Measurements from ENCODE around the gene TRHDE. TPM values are rescaled to one million over a fixed set of nuclear protein-coding genes. Genes with fewer than 3 reads are reported as not detected.

The TRHDE gene
- total RNA-seq, 2 experiments from 2014 or later: not detected

DNA sequence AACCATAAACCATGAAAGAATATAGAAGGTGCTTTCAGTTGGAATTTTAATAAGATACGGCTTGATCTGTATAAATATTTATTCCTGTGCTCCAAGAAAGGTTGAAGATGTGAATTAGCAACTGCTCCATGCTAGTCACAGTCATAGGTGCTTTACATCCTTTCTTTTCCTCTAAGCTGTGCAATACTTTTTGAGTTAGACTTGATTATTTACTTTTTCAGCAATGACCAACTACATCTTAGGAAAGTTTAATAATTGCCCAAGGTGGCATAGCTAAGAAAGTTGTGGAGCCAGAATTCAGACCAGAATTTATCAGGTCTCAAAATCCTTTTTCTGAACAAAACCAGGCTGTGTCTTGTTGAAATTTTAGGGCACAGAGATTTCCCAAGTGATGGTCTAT is 13.7 kb downstream of the TRHDE start:
- Mint-ChIP-seq H3K27me3 (no peaks in the 10 kb centered on the region), H3K4me3 (no peak overlapping the region), H3K9me3 (peaks cover 1% of the 10 kb centered on the region), H3K4me1 (no peaks in the 10 kb centered on the region), H3K36me3 (no peaks in the 10 kb centered on the region), H3K27ac (no peak overlapping the region)
- no peak for DNase-seq

GRCh38 chr12:72286526-72286925 is 14.4 kb downstream of the TRHDE start:
- H3K4me3 Mint-ChIP-seq: no peak overlapping the region
- H3K9me3 Mint-ChIP-seq: peaks cover 1% of the 10 kb centered on the region
- no peaks in the 10 kb centered on the region for H3K4me1 Mint-ChIP-seq
- no peaks in the 10 kb centered on the region for H3K27me3 Mint-ChIP-seq
- no peak overlapping the region for H3K27ac Mint-ChIP-seq
- H3K36me3 Mint-ChIP-seq: no peaks in the 10 kb centered on the region
- DNase-seq: no peak

DNA sequence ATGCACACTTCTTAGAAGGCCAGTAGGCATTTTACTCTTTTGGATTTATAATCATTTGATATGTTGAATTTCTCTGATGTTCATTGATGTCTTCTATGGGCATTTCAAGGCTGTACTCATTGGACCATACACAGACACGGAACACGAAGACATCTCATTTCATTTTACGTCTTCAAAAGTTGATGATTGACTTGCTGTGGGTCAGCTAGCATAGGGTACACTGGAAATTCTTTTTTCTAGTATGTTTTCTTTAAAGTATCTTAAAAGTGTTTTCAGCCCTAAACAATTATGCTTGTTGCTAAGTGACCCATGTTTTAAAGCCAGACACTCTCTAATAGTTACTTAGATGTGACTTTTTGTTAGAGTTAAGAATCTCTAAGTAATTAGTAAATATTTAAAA is 16.3 kb downstream of the TRHDE start:
- Mint-ChIP-seq H3K27ac (no peak overlapping the region), H3K4me1 (no peaks in the 10 kb centered on the region), H3K36me3 (no peaks in the 10 kb centered on the region), H3K27me3 (no peaks in the 10 kb centered on the region), H3K9me3 (peaks cover 1% of the 10 kb centered on the region), H3K4me3 (no peak overlapping the region)
- no peak for DNase-seq

DNA sequence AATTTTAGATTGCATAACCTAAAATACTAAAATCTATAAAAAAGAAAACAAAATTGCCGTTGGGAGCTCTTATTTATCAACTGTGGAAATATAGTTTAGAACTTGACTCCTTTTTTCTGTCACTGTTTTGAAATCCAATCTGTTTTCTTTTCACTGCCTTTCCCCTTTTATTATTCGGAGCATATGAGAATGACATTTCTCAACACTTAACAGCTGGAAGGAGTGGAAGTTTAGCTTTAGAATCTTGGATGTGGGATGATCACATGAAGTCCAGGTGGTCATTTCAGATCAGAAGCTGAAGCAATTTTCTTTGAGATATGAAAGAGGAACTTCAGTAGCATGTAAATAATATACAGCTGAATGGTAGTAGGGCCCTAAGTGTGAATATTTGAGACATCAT is 16.7 kb downstream of the TRHDE start:
- no peaks in the 10 kb centered on the region for H3K4me1 Mint-ChIP-seq
- no peak overlapping the region for H3K4me3 Mint-ChIP-seq
- H3K9me3 Mint-ChIP-seq: peaks cover 1% of the 10 kb centered on the region
- no peaks in the 10 kb centered on the region for H3K36me3 Mint-ChIP-seq
- DNase-seq: no peak
- no peak overlapping the region for H3K27ac Mint-ChIP-seq
- H3K27me3 Mint-ChIP-seq: no peaks in the 10 kb centered on the region

- no peak overlapping the region for H3K4me3 Mint-ChIP-seq
- no peaks in the 10 kb centered on the region for H3K36me3 Mint-ChIP-seq
- H3K27ac Mint-ChIP-seq: no peak overlapping the region
- H3K9me3 Mint-ChIP-seq: peaks cover 1% of the 10 kb centered on the region
- no peaks in the 10 kb centered on the region for H3K4me1 Mint-ChIP-seq
- no peak for DNase-seq
- H3K27me3 Mint-ChIP-seq: no peaks in the 10 kb centered on the region
Observed at GRCh38 chr12:72289633-72290032, 17.5 kb downstream of the TRHDE start.

DNA sequence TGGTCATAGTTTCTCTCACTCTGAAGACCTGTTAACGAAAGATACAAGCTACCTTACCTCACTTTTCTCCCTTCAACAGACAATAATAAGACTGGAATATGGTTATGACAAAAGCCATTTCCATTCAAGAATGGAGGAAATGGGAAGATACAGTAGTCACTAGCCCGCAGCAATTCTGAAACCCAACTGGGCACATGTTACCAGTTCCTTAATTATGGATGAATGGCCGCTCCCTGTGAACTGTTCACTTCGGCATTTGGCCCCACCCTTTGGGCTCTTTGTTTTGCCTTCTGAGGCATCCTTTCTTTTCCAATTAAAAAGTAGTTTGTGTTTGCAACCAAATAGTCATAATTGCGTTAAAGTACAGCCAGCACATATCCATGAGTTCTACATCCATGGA is 19.0 kb downstream of the TRHDE start:
- H3K27me3 Mint-ChIP-seq: no peaks in the 10 kb centered on the region
- H3K4me1 Mint-ChIP-seq: no peaks in the 10 kb centered on the region
- no peaks in the 10 kb centered on the region for H3K36me3 Mint-ChIP-seq
- H3K27ac Mint-ChIP-seq: no peak overlapping the region
- no peak for DNase-seq
- H3K9me3 Mint-ChIP-seq: peaks cover 1% of the 10 kb centered on the region
- no peak overlapping the region for H3K4me3 Mint-ChIP-seq

DNA sequence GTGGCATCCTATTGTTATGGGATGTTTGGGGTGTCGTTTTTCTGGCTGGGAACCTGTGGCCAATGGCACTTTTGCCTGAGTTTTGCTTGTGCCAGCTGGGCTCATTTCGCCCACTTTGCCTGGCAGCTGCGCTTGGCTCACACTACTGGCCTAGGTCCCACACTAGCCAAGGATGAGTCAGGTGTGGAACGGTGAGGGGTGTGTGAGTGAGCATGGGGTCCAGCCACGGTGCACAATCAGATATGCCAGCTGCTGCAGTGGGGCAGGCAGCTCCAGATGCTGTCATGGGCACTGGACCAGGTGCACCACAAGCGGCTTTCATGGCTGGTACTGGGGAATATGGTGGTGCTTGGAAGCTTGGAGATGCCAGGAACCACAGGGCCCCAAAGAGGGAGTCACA is 21.5 kb downstream of the TRHDE start:
- DNase-seq: no peak
- Mint-ChIP-seq H3K36me3 (no peaks in the 10 kb centered on the region), H3K4me3 (no peak overlapping the region), H3K27me3 (no peaks in the 10 kb centered on the region), H3K27ac (no peak overlapping the region), H3K4me1 (no peaks in the 10 kb centered on the region), H3K9me3 (no peaks in the 10 kb centered on the region)

DNA sequence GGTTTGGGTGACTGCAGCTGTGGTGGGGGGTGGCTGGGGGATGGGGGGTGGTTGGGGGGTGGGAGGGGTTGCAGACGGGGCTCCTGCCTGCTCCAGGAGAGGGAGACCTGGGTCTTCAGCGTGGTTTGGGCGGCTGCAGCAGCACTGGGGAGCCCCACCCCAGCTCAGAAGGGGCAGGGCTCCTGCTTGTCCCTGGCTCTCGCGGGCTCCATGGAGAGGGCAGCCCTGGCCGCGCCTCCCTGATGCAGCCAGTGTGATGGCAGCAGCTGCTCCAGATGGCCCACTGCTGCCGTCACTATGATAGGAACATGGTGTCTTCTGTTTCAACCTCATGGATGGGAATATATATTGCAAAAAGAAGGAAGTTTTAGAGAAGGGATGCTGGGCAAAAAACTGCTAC is 22.9 kb downstream of the TRHDE start:
- H3K27ac Mint-ChIP-seq: no peak overlapping the region
- no peaks in the 10 kb centered on the region for H3K36me3 Mint-ChIP-seq
- no peaks in the 10 kb centered on the region for H3K4me1 Mint-ChIP-seq
- no peaks in the 10 kb centered on the region for H3K9me3 Mint-ChIP-seq
- no peak overlapping the region for H3K4me3 Mint-ChIP-seq
- H3K27me3 Mint-ChIP-seq: no peaks in the 10 kb centered on the region
- DNase-seq: no peak

DNA sequence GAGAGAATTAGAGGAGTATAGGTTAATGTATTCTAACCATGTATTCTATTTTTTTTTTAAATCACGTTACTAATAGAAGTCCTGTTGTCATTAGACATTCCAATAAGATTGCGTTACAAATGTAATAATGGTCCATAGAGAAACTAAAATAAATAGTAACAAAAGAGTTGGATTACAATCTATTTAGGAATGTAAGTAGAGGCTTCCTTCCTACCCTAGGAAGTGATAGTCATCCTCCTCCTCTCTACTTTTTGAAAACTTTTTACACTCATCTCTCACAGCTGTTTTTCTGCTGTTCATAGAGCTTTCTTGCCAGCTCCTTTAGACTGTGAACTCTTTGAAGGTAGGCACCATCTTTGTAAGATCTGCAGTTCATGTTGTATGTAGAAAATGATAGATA is 23.6 kb downstream of the TRHDE start:
- Mint-ChIP-seq H3K4me3 (no peak overlapping the region), H3K9me3 (no peaks in the 10 kb centered on the region), H3K27me3 (no peaks in the 10 kb centered on the region), H3K27ac (no peak overlapping the region), H3K4me1 (no peaks in the 10 kb centered on the region), H3K36me3 (no peaks in the 10 kb centered on the region)
- DNase-seq: no peak

DNA sequence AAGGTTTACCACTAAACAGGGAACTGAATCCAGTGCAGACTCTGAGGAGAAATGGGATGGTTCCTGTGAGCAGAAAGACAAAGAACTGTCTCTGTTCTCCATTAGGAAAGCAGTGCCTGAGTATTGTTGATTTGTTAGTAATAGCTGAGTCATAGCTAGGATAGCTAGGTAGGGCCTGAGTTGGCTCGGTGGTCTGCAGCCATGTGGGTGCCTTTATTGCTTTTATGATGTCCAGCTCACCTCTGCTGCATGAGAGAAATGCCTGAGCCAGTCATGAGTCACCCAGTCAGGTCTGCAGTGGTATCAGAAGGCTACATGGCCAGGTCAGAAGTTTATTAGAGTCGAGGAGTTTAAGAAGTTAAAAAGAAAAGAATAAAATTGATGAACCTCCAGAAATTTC is 24.2 kb downstream of the TRHDE start:
- Mint-ChIP-seq H3K4me1 (no peaks in the 10 kb centered on the region), H3K9me3 (no peaks in the 10 kb centered on the region), H3K4me3 (no peak overlapping the region), H3K27ac (no peak overlapping the region), H3K36me3 (no peaks in the 10 kb centered on the region), H3K27me3 (no peaks in the 10 kb centered on the region)
- DNase-seq: no peak

DNA sequence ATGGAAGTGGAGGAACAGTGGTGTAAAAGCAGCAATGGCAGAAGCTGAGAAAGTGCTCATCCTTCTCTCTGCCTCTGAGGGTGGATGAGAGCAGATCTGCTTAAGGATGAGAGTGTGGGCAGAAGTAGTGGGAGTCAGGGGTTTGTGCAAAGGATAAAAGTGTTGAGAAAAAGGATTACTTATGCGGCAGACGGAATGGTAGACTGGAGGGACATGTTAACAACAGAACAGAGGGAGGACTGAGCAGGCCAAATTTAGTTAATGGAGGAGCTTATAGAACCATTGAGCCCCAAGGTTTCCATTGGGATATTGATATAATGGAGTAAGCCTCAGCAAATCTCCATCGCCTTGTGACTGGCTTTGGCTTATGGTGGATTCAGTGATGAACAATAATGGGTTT is 25.5 kb downstream of the TRHDE start:
- DNase-seq: no peak
- Mint-ChIP-seq H3K4me3 (no peak overlapping the region), H3K36me3 (no peaks in the 10 kb centered on the region), H3K27ac (no peak overlapping the region), H3K4me1 (no peaks in the 10 kb centered on the region), H3K27me3 (no peaks in the 10 kb centered on the region), H3K9me3 (no peaks in the 10 kb centered on the region)

- Mint-ChIP-seq H3K36me3 (no peaks in the 10 kb centered on the region), H3K4me1 (no peaks in the 10 kb centered on the region), H3K27me3 (no peaks in the 10 kb centered on the region), H3K4me3 (no peak overlapping the region), H3K27ac (no peak overlapping the region), H3K9me3 (no peaks in the 10 kb centered on the region)
- no peak for DNase-seq
Observed at GRCh38 chr12:72300728-72301127, 28.6 kb downstream of the TRHDE start.

GRCh38 chr12:72304751-72305150 is 32.6 kb downstream of the TRHDE start:
- H3K9me3 Mint-ChIP-seq: no peaks in the 10 kb centered on the region
- no peaks in the 10 kb centered on the region for H3K36me3 Mint-ChIP-seq
- no peaks in the 10 kb centered on the region for H3K4me1 Mint-ChIP-seq
- DNase-seq: no peak
- no peak overlapping the region for H3K27ac Mint-ChIP-seq
- no peak overlapping the region for H3K4me3 Mint-ChIP-seq
- no peaks in the 10 kb centered on the region for H3K27me3 Mint-ChIP-seq

DNA sequence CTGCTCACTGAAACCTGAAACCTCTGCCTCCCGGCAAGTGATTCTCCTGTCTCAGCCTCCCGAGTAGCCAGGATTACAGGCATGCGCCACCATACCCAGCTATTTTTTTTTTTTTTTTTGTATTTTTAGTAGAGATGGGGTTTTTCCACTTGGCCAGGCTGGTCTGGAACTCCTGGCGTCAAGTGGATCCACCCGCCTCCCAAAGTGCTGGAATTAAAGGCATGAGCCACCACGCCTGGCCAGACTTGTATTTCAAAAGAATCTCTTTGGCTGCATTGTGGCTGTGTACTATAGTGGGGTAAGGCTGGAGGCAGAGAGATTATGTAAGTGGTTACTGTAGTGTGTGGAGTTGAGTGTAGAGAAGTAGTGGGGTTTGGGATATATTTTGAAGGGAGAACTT is 35.1 kb downstream of the TRHDE start:
- no peak overlapping the region for H3K27ac Mint-ChIP-seq
- no peaks in the 10 kb centered on the region for H3K36me3 Mint-ChIP-seq
- H3K27me3 Mint-ChIP-seq: no peaks in the 10 kb centered on the region
- DNase-seq: no peak
- H3K4me1 Mint-ChIP-seq: no peaks in the 10 kb centered on the region
- H3K4me3 Mint-ChIP-seq: no peak overlapping the region
- H3K9me3 Mint-ChIP-seq: no peaks in the 10 kb centered on the region

- Mint-ChIP-seq H3K4me3 (no peak overlapping the region), H3K27me3 (no peaks in the 10 kb centered on the region), H3K4me1 (no peaks in the 10 kb centered on the region), H3K9me3 (no peaks in the 10 kb centered on the region), H3K36me3 (no peaks in the 10 kb centered on the region), H3K27ac (no peak overlapping the region)
- no peak for DNase-seq
Observed at GRCh38 chr12:72311946-72312345, 39.8 kb downstream of the TRHDE start.

GRCh38 chr12:72313806-72314205 is 41.6 kb downstream of the TRHDE start:
- no peak overlapping the region for H3K27ac Mint-ChIP-seq
- no peaks in the 10 kb centered on the region for H3K36me3 Mint-ChIP-seq
- no peaks in the 10 kb centered on the region for H3K4me1 Mint-ChIP-seq
- no peaks in the 10 kb centered on the region for H3K9me3 Mint-ChIP-seq
- H3K4me3 Mint-ChIP-seq: no peak overlapping the region
- DNase-seq: no peak
- H3K27me3 Mint-ChIP-seq: no peaks in the 10 kb centered on the region

GRCh38 chr12:72315858-72316257 is 43.7 kb downstream of the TRHDE start:
- Mint-ChIP-seq H3K4me3 (no peak overlapping the region), H3K9me3 (no peaks in the 10 kb centered on the region), H3K27ac (no peak overlapping the region), H3K36me3 (no peaks in the 10 kb centered on the region), H3K4me1 (no peaks in the 10 kb centered on the region), H3K27me3 (no peaks in the 10 kb centered on the region)
- DNase-seq: no peak

Data from activated naive CD8-positive, alpha-beta T cell treated with anti-CD3 and anti-CD28 coated beads for 36 hours (primary cell).